Neural cell (in vitro differentiated cells): ENCODE data around the gene LPP. TPM values are rescaled to one million over a fixed set of nuclear protein-coding genes. Genes with fewer than 3 reads are reported as not detected.

Source experiments
- H2AFZ ChIP-seq: fragments of 200-600, 300-800 bp; sonication (generic), shearing (Covaris generic); 2 replicates; pipeline ENCODE4 v1.6.0; 2014; ENCODE audit warnings: low read depth, mild to moderate bottlenecking, antibody characterized with exemption, low read length, moderate library complexity
- H3F3A ChIP-seq: fragments of 200-600 bp; shearing (Covaris generic); 2 replicates; pipeline ENCODE4 v1.6.1; 2016; ENCODE audit warnings: mild to moderate bottlenecking, moderate library complexity, mixed read lengths, antibody characterized with exemption, low read length; ENCODE audit not compliant: insufficient read depth, poor library complexity, severe bottlenecking
- H3K27ac ChIP-seq: fragments of 200-600, 300-800 bp; sonication (generic), shearing (Covaris generic); 2 replicates; pipeline ENCODE4 v1.5.1; 2014; ENCODE audit warnings: mild to moderate bottlenecking, low read length, moderate library complexity
- H3K27me3 ChIP-seq: fragments of 300-800, 200-600 bp; sonication (generic), shearing (Covaris generic); 2 replicates; pipeline ENCODE4 v1.6.0; 2014; ENCODE audit warnings: mild to moderate bottlenecking, low read depth, low read length, moderate library complexity; ENCODE audit not compliant: insufficient read depth
- H3K36me3 ChIP-seq: fragments of 300-800, 200-600 bp; sonication (generic), shearing (Covaris generic); 2 replicates; pipeline ENCODE4 v1.5.1; 2014; ENCODE audit warnings: mild to moderate bottlenecking, antibody characterized with exemption, low read length, moderate library complexity; ENCODE audit not compliant: insufficient read depth
- H3K4me2 ChIP-seq: fragments of 300-800, 200-600 bp; sonication (generic), shearing (Covaris generic); 2 replicates; pipeline ENCODE4 v1.6.0; 2014; ENCODE audit warnings: mild to moderate bottlenecking, low read length
- H3K4me3 ChIP-seq: fragments of 300-800, 200-600 bp; sonication (generic), shearing (Covaris generic); 2 replicates; pipeline ENCODE4 v1.5.1; 2014; ENCODE audit warnings: mild to moderate bottlenecking, low read length, moderate library complexity
- H3K79me2 ChIP-seq: fragments of 200-600 bp; shearing (Covaris generic); replicated peaks from 2 replicates; pipeline ENCODE4 v1.6.0; 2014; ENCODE audit warnings: mild to moderate bottlenecking, low read length, moderate library complexity; ENCODE audit not compliant: insufficient read depth
- H3K9ac ChIP-seq: fragments of 300-800, 200-600 bp; sonication (generic), shearing (Covaris generic); 2 replicates; pipeline ENCODE4 v1.6.1; 2016; ENCODE audit warnings: mild to moderate bottlenecking, low read length, mixed read lengths
- H3K9me2 ChIP-seq: fragments of 200-600 bp; shearing (Covaris generic); 2 replicates; pipeline ENCODE4 v1.6.1; 2016; ENCODE audit warnings: mild to moderate bottlenecking, low read length, mixed read lengths; ENCODE audit not compliant: insufficient read depth
- H3K9me3 ChIP-seq: fragments of 200-600, 300-800 bp; sonication (generic), shearing (Covaris generic); 2 replicates; pipeline ENCODE4 v1.6.1; 2016; ENCODE audit warnings: mild to moderate bottlenecking, mixed run types, low read length, moderate library complexity, mixed read lengths
- H4K20me1 ChIP-seq: fragments of 200-600 bp; shearing (Covaris generic); 2 replicates; pipeline ENCODE4 v1.6.1; 2016; ENCODE audit warnings: mild to moderate bottlenecking, mixed run types; ENCODE audit not compliant: insufficient read depth
- EP300 ChIP-seq: fragments of 450-650 bp; conservative IDR thresholded peaks from 2 replicates; pipeline ENCODE4 v1.6.1; 2014; ENCODE audit warnings: antibody characterized with exemption, mild to moderate bottlenecking, moderate library complexity; ENCODE audit not compliant: poor library complexity, severe bottlenecking
- EZH2 ChIP-seq: fragments of 200-600, 300-800 bp; shearing (Covaris generic), sonication (generic); IDR thresholded peaks from 2 replicates; pipeline ENCODE4 v1.6.1; 2014; ENCODE audit warnings: antibody characterized with exemption, low read length, borderline replicate concordance, mild to moderate bottlenecking; ENCODE audit not compliant: insufficient read depth, poor library complexity, severe bottlenecking
- MXI1 ChIP-seq: fragments of 450-650 bp; conservative IDR thresholded peaks from 2 replicates; pipeline ENCODE4 v1.6.1; 2014; ENCODE audit warnings: antibody characterized with exemption, mild to moderate bottlenecking; ENCODE audit not compliant: poor library complexity, severe bottlenecking
- POLR2AphosphoS5 ChIP-seq: IDR thresholded peaks from 2 replicates; pipeline ENCODE4 v1.6.1; 2012
- RAD21 ChIP-seq: fragments of 450-650 bp; conservative IDR thresholded peaks from 2 replicates; pipeline ENCODE4 v1.6.1; 2014; ENCODE audit warnings: antibody characterized with exemption, mild to moderate bottlenecking, moderate library complexity
- REST ChIP-seq: IDR thresholded peaks from 2 replicates; pipeline ENCODE4 v1.6.1; 2012; ENCODE audit warnings: borderline replicate concordance
- SMC3 ChIP-seq: fragments of 450-650 bp; conservative IDR thresholded peaks from 2 replicates; pipeline ENCODE4 v1.6.1; 2014; ENCODE audit warnings: antibody characterized with exemption, mild to moderate bottlenecking, moderate library complexity; ENCODE audit not compliant: poor library complexity
- TAF1 ChIP-seq: IDR thresholded peaks from 2 replicates; pipeline ENCODE4 v1.6.1; 2012; ENCODE audit warnings: low read depth
- polyA plus RNA-seq: library from polyadenylated mRNA; depleted of rRNA; stranded (reverse); fragments of >200 nt; gene quantifications from 2 replicates; pipeline ENCODE4 v1.2.3, GENCODE V29; 2014
- TF ChIP-seq, protein P1 (sequence below): fragments of 450-650 bp; IDR thresholded peaks from 2 replicates; pipeline ENCODE4 v1.5.1; 2014; ENCODE audit warnings: antibody characterized with exemption, mild to moderate bottlenecking, moderate library complexity; ENCODE audit not compliant: poor library complexity, severe bottlenecking

The LPP gene
- polyA plus RNA-seq, 1 donor from 2014 or later = 3.0 TPM

GRCh38 chr3:188303823-188304222 is 149.9 kb downstream of the LPP start:
- TF ChIP-seq REST (no peak), TAF1 (no peak), RAD21 (no peak)
- TF ChIP-seq, protein P1, sequence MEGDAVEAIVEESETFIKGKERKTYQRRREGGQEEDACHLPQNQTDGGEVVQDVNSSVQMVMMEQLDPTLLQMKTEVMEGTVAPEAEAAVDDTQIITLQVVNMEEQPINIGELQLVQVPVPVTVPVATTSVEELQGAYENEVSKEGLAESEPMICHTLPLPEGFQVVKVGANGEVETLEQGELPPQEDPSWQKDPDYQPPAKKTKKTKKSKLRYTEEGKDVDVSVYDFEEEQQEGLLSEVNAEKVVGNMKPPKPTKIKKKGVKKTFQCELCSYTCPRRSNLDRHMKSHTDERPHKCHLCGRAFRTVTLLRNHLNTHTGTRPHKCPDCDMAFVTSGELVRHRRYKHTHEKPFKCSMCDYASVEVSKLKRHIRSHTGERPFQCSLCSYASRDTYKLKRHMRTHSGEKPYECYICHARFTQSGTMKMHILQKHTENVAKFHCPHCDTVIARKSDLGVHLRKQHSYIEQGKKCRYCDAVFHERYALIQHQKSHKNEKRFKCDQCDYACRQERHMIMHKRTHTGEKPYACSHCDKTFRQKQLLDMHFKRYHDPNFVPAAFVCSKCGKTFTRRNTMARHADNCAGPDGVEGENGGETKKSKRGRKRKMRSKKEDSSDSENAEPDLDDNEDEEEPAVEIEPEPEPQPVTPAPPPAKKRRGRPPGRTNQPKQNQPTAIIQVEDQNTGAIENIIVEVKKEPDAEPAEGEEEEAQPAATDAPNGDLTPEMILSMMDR = no peak
- Histone ChIP-seq H2AFZ (no peak overlapping the region), H3K9me3 (no peaks in the 10 kb centered on the region), H3K79me2 (no peaks in the 10 kb centered on the region), H3K4me2 (no peak overlapping the region), H4K20me1 (no peaks in the 10 kb centered on the region), H3K9me2 (no peaks in the 10 kb centered on the region), H3K27me3 (no peaks in the 10 kb centered on the region), H3K4me3 (no peak overlapping the region), H3K36me3 (no peaks in the 10 kb centered on the region), H3K27ac (no peak overlapping the region), H3F3A (no peaks in the 10 kb centered on the region), H3K9ac (no peak overlapping the region)

GRCh38 chr3:188304501-188304900 is 150.5 kb downstream of the LPP start:
- no peaks in the 10 kb centered on the region for H3F3A ChIP-seq
- no peaks in the 10 kb centered on the region for H3K36me3 ChIP-seq
- no peaks in the 10 kb centered on the region for H3K27me3 ChIP-seq
- H3K9me3 ChIP-seq = no peaks in the 10 kb centered on the region
- H3K4me2 ChIP-seq = no peak overlapping the region
- TF ChIP-seq REST (no peak), EP300 (no peak), SMC3 (no peak), EZH2 (no peak), TAF1 (no peak), MXI1 (no peak), POLR2AphosphoS5 (no peak), RAD21 (no peak)
- TF ChIP-seq, protein P1 = no peak
- H2AFZ ChIP-seq = no peak overlapping the region
- no peaks in the 10 kb centered on the region for H4K20me1 ChIP-seq
- no peak overlapping the region for H3K4me3 ChIP-seq
- H3K9me2 ChIP-seq = no peaks in the 10 kb centered on the region
- H3K79me2 ChIP-seq = no peaks in the 10 kb centered on the region
- no peak overlapping the region for H3K9ac ChIP-seq
- H3K27ac ChIP-seq = no peak overlapping the region
